GM12864 (cell line): ENCODE measurements around the gene MRPL14.

Source experiments
- DNase-seq: peaks from one replicate; pipeline ENCODE4 v3.0.0-alpha.2; 2011; ENCODE audit warnings: low read depth
- H3K4me3 ChIP-seq: 2 replicates; pipeline ENCODE4 v1.5.1; 2011; ENCODE audit warnings: mild to moderate bottlenecking, low read depth, low read length, control low read depth
- TF ChIP-seq, protein P1 (sequence below): IDR thresholded peaks from 2 replicates; pipeline ENCODE4 v1.5.1; 2011; ENCODE audit warnings: low read depth, mild to moderate bottlenecking, moderate library complexity, low read length, control low read depth, inconsistent platforms; ENCODE audit errors: missing control alignments

The MRPL14 gene

DNA sequence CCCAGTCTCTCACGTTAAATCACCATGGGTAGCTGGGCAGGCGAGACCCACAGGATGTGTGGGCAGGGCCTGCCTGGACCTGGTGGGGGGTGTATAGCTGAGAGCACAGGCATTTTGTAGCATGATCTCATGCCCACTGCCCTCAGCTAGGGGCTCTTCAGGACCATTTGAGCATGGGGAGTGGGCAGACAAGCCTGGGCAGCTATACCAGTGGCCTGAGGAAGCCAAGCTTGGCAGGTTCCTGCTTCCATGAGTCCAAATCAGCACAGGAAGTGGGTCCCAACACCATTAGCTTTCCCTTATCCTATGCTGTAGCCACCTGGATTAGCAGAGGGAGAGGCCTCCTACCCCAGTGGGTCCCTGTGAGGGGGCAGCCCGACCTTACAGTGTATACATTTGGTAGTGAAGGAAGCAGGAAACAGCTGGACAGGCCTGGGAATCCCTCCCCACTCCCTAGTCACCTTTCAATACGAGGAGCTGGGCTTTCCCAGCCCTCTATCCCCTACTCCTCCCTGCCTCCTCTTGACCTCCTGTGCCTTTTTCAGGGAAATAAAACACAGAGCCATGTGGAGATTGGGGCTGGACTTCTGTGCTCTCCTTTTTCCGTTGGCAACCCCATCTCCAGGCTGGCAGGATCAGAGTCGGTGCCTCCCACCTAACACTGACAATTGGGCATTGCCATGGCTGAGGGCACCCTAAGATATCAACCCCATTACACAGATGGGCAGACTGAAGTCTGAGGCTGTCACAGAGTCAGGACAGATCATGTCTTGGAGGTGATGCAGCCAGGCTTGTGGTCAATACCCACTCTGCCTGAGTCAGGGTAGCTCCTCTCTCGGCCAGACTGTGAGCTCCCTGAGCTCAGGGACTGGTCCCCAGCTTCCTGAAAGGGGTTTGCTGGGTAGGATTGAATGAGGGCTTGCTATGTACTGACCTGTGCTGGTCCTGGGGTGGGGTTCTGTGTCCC, 59.8 kb downstream of the MRPL14 start:
- TF ChIP-seq, protein P1, sequence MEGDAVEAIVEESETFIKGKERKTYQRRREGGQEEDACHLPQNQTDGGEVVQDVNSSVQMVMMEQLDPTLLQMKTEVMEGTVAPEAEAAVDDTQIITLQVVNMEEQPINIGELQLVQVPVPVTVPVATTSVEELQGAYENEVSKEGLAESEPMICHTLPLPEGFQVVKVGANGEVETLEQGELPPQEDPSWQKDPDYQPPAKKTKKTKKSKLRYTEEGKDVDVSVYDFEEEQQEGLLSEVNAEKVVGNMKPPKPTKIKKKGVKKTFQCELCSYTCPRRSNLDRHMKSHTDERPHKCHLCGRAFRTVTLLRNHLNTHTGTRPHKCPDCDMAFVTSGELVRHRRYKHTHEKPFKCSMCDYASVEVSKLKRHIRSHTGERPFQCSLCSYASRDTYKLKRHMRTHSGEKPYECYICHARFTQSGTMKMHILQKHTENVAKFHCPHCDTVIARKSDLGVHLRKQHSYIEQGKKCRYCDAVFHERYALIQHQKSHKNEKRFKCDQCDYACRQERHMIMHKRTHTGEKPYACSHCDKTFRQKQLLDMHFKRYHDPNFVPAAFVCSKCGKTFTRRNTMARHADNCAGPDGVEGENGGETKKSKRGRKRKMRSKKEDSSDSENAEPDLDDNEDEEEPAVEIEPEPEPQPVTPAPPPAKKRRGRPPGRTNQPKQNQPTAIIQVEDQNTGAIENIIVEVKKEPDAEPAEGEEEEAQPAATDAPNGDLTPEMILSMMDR: no peak
- H3K4me3 ChIP-seq: no peak overlapping the region
- DNase-seq: no peak

DNA sequence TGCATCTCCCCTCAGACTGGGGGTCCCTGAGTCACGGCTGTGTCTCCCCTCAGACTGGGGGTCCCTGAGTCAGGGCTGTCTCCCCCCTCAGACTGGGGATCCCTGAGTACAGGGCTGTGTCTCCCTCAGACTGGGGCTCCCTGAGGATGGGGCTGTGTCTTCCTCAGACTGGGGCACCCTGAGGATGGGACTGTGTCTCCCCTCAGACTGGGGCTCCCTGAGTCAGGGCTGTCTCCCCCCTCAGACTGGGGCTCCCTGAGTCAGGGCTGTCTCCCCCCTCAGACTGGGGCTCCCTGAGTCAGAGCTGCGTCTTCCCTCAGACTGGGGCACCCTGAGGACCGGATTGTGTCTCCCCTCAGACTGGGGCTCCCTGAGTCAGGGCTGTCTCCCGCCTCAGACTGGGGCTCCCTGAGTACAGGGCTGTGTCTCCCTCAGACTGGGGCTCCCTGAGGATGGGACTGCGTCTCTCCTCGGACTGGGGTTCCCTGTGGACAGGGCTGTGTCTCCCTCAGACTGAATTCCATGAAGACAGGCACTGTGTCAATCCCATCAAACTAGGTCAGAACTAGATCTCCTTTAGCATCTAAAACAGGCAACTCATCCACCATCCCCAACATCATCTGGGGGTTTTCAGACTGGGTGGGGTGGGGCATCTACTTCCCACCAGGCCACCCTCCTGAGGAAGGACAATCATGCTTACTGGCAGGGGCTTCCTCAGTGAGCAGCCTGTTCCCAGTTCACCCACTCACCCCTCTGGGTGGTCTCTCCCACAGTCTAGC, 60.7 kb downstream of the MRPL14 start:
- H3K4me3 ChIP-seq: no peak overlapping the region
- no peak for DNase-seq
- TF ChIP-seq, protein P1: no peak

GRCh38 chr6:44065443-44066140, 61.7 kb downstream of the MRPL14 start:
- TF ChIP-seq, protein P1: no peak
- DNase-seq: no peak
- no peak overlapping the region for H3K4me3 ChIP-seq

DNA sequence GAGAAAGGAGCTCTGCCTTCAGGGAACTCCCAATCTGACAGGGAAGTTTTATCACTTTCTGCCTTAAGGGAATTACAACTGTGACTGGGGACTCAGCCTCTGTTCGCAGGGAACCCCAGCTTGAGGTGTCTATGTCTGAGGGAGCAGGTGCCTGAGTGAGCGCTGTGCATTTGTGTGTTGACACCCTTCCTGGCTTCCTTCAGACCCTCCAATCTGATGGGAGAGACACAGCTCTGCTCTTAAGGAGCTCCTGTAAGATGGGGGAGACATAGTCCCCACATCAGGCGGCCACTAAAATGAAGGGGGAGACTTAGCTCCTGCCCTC, 62.3 kb downstream of the MRPL14 start:
- TF ChIP-seq, protein P1: no peak
- no peak for DNase-seq
- H3K4me3 ChIP-seq: no peak overlapping the region

DNA sequence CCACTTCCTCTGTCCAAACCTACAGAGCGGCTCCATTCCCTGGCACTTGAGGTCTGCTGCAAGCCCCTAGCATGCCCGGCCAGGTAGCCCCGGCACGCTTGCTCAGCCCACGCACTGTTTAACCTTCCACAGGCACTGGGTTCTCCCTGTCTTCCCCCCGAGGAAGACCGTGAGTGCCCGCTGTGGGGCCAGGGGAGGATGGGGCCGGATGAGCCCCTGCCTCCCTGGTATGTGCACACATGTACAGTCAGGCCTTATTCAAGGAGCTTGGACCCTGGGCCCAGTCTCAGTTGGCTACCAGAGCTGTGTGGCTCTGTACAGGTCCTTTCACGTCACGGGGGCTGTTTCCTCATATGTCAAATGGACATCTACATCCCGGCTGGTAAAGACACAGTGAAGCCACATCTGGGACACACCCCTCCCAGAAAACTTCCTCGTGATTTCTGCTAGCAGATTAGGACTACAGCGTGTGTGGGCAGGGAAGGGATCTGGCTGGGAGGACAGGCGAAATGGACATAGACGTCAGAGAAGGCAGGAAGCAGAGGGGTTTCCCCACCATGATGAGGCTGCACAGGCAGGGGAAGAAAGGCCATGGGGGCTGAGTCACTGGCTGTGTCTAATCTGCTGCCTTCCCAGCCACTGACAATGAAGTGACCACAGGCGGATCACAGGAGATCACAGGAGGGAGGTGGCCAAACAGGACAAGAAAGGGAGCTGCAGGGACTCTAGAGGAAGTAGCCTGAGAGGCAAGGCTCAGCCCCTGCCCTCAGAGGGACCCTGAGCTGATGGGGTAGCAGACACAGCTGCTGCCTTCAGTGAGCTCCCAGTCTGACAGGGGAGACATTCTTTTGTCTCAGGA, 62.9 kb downstream of the MRPL14 start:
- DNase-seq: no peak
- TF ChIP-seq, protein P1: no peak
- no peak overlapping the region for H3K4me3 ChIP-seq

DNA sequence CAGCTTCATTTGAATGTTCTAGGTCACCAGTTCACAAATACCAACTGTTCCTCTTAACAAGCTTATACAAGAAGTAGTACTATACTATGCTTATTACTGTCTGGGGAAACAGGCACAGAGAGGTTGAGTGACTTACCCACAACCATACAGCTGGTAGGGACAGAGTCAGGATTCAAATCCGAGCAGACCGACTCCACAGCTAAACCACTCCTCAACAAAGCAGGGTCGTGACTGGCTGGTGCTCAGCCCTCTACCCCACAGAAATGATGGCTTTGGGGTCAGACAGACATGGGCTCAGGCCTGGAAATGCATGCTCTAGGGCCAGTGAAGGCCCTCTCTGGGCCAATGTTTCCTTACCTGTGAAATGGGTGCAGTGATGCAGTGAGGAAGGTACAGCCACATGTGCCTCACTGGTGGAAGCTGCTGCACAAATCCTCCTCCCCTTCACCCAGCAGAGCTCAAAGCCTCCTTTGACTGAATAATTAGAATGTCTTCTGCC, 63.6 kb downstream of the MRPL14 start:
- no peak overlapping the region for H3K4me3 ChIP-seq
- DNase-seq: no peak
- TF ChIP-seq, protein P1: no peak
